Stimulated activated CD8-positive, alpha-beta memory T cell treated with anti-CD3 and anti-CD28 coated beads, Interleukin-7, amount 100 ng/mL, for 24 hours (primary cell): ENCODE measurements around the gene OXCT2.

ENCODE experiments used
- DNase-seq: peaks from one replicate; pipeline ENCODE4 v3.0.0-alpha.2; 2020; ENCODE audit warnings: low read depth

OXCT2 gene

GRCh38 chr1:39733161-39733560 lies 38.0 kb downstream of the OXCT2 start:
- no peak for DNase-seq

DNA sequence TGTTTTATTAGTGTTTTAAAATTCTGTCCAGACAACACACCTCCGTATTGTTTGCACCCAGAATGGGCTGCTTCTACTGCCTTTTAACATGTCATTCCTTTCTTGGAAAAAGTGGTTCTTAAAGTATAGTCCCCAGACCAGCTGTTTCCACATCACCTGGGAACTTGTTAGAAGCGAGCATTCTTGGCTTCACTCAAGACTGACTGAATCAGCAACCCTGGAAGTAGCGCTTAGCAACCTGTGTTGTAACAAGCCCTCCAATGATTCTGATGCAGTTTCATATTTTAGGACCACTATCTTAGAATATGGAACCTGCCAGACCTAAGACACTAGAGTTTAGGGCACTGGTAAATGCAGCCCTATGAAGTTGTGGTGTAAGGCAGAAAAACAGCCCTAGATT lies 38.4 kb downstream of the OXCT2 start:
- no peak for DNase-seq

GRCh38 chr1:39729842-39730241 lies 41.3 kb downstream of the OXCT2 start:
- no peak for DNase-seq

DNA sequence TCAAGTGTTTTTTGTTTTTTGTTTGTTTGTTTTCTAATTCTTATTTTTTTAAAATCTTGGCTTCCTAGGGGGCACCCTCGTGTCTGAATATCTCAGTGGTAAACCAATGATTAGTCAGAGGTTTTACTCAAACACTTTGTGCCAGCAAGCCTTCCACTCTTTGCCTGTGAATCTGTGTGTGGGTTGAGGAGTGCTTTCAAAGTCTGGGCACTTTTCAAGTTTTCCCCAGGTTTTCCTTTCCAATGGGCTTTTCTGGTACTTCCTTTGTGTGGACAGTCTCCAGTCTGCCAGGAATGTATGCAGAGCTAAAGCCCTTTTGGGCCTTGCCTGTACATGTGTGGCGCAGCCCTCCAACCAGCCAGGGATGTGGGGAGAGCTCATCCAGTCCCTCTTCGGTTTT lies 42.1 kb downstream of the OXCT2 start:
- no peak for DNase-seq

GRCh38 chr1:39727932-39728317 lies 43.2 kb downstream of the OXCT2 start:
- DNase-seq: no peak

GRCh38 chr1:39727221-39727931 lies 43.8 kb downstream of the OXCT2 start:
- DNase-seq: no peak

DNA sequence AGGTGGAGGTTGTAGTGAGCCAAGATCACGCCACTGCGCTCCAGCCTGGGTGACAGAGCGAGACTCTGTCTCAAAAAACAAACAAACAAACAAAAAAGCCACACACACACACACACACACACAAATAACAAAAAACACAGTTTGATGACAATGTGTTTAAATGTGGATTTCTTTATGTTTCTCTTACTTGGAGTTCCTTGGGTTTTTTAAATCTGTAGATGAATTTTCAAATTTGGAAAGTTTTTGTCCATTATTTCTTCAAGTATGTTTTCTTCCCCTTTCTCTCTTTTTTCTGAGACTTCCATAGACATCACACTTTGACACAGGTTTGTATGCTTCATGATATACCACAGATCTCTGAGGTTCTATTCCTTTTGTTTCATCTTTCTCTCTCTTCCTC lies 44.5 kb downstream of the OXCT2 start:
- DNase-seq: no peak

- no peak for DNase-seq
Measured at GRCh38 chr1:39722495-39722894, 48.7 kb downstream of the OXCT2 start.

DNA sequence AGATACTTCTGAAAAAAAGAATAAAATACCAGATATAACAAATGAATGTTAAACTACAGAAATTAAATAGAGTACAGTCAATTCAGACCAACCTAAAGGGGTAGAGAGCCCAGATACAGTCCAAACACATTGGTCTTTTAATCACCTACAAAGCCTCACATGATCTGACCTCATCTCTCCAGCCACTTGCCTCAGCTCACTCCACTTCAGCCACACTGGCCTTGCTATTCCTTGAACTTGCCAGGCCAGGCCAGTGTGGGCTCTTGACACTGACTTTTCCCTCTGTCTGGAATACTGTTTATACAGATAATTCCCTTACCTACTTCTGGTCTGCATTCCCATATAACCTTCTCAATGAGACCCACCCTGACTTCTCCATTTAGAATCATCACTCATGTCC lies 49.5 kb downstream of the OXCT2 start:
- no peak for DNase-seq

DNA sequence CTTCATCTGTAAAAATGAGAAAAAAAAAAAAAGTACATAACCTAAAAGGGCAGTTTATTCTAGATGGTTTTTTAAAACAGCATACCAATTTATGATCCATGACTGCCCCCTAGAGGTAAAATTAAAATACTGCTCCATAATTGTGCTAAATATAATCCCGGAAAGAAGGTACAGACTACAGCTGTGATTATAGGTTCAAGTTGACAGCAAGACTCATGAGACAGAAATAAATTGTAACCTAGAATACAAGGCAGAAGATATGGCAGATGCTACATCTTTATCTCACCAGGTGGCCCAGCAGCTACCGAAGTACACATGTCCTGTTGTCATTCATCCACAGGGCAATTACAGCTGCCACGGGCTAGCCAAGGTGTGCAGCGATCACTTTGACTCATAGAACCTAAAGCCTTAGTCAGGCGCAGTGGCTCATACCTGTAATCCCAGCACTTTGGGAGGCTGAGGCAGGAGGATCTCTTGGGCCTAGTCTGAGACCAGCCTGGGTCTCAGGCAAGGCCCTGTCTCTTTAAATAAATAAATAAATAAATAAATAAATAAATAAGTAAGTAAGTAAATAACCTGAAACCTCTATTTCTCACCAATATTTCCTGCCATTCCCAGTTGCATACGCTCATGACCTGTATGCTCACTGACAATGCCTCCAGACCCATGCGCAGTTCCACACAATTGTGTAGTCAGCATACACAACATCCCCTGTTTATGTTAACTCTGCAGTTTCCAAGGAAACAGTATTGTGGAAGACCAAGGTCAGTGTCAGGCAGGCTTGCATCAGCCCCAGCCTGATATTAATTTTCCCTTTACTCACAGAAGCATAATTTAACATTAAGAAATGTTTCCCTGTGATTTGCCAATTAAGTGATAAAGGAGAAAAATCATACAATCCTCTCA lies 50.8 kb downstream of the OXCT2 start:
- no peak for DNase-seq
